Bronchial epithelial cell (primary cell): ENCODE results near the gene MED25. TPM values are rescaled to one million over a fixed set of nuclear protein-coding genes. Genes with fewer than 3 reads are reported as not detected.
A peak's percentile ranks its signal among the peaks of the same experiment; 100 is the strongest.

ENCODE experiments used
- DNase-seq: peaks from one replicate; pipeline ENCODE4 v3.0.0-alpha.2; 2010; ENCODE audit warnings: low read depth
- FAIRE-seq: peaks from 2 replicates; lab custom pipeline; 2011; peaks lifted over from hg19 to GRCh38; lab: Jason Lieb, UNC
- H3K27me3 ChIP-seq: 2 replicates; pipeline ENCODE4 v1.5.1; 2011; ENCODE audit warnings: low read length; ENCODE audit not compliant: control insufficient read depth, insufficient read depth
- H3K36me3 ChIP-seq: 2 replicates; pipeline ENCODE4 v1.5.1; 2011; ENCODE audit warnings: low read length; ENCODE audit not compliant: control insufficient read depth, insufficient read depth
- H3K4me3 ChIP-seq: 2 replicates; pipeline ENCODE4 v1.5.1; 2011; ENCODE audit warnings: mild to moderate bottlenecking, low read depth, low read length, control low read depth
- CTCF ChIP-seq: IDR thresholded peaks from 2 replicates; pipeline ENCODE4 v1.5.1; 2011; ENCODE audit warnings: mild to moderate bottlenecking, moderate library complexity, low read length, control low read depth, inconsistent platforms; ENCODE audit not compliant: insufficient read depth, severe bottlenecking
- total RNA-seq: library from RNA; depleted of rRNA; stranded (reverse); fragments of >200 nt; gene quantifications from 2 replicates; pipeline ENCODE4 v1.2.1, GENCODE V29; 2014

The MED25 gene
- total RNA-seq, 1 donor from 2014 or later, result 8.2 TPM

GRCh38 chr19:49791776-49792445, 26.2 kb upstream of the MED25 start:
- no peak for FAIRE-seq
- peaks cover 35% of the 10 kb centered on the region for H3K36me3 ChIP-seq

GRCh38 chr19:49792829-49793560, 25.1 kb upstream of the MED25 start:
- no peak overlapping the region for H3K4me3 ChIP-seq
- no peak for TF ChIP-seq CTCF
- no peaks in the 10 kb centered on the region for H3K27me3 ChIP-seq
- DNase-seq (no peak), FAIRE-seq (no peak)
- peaks cover 37% of the 10 kb centered on the region for H3K36me3 ChIP-seq

More at GRCh38 chr19:49791776-49792445, 26.2 kb upstream of the MED25 start:
- TF ChIP-seq CTCF, result no peak
- no peak for DNase-seq
- H3K27me3 ChIP-seq, result no peaks in the 10 kb centered on the region
- H3K4me3 ChIP-seq, result no peak overlapping the region

GRCh38 chr19:49793561-49793840, 24.6 kb upstream of the MED25 start:
- no peak for TF ChIP-seq CTCF
- no peaks in the 10 kb centered on the region for H3K27me3 ChIP-seq
- FAIRE-seq (no peak), DNase-seq (peak; percentile 31)
- H3K36me3 ChIP-seq, result peaks cover 37% of the 10 kb centered on the region
- no peak overlapping the region for H3K4me3 ChIP-seq

GRCh38 chr19:49795615-49796014, 22.5 kb upstream of the MED25 start:
- DNase-seq, result no peak
- FAIRE-seq, result no peak
- Histone ChIP-seq H3K27me3 (no peaks in the 10 kb centered on the region), H3K4me3 (no peak overlapping the region), H3K36me3 (peaks cover 43% of the 10 kb centered on the region)
- no peak for TF ChIP-seq CTCF

- FAIRE-seq (no peak), DNase-seq (no peak)
- Histone ChIP-seq H3K27me3 (no peaks in the 10 kb centered on the region), H3K4me3 (no peak overlapping the region), H3K36me3 (peaks cover 45% of the 10 kb centered on the region)
- no peak for TF ChIP-seq CTCF
Measured at GRCh38 chr19:49798574-49798973, 19.5 kb upstream of the MED25 start.

GRCh38 chr19:49799271-49799797, 18.8 kb upstream of the MED25 start:
- Histone ChIP-seq H3K36me3 (peaks cover 42% of the 10 kb centered on the region), H3K4me3 (no peak overlapping the region), H3K27me3 (no peaks in the 10 kb centered on the region)
- DNase-seq (no peak), FAIRE-seq (no peak)
- no peak for TF ChIP-seq CTCF
